Endodermal cell (in vitro differentiated cells): ENCODE results near the gene PTPRN2. TPM values are rescaled to one million over a fixed set of nuclear protein-coding genes. Genes with fewer than 3 reads are reported as not detected.

Experiments used
- DNase-seq: peaks from one replicate; pipeline ENCODE4 v3.0.0-alpha.2; 2017
- H3K27ac ChIP-seq: 2 replicates; pipeline ENCODE4 v1.5.1; 2013; ENCODE audit warnings: mild to moderate bottlenecking, low read depth, low read length, moderate library complexity
- H3K27me3 ChIP-seq: 2 replicates; pipeline ENCODE4 v1.6.1; 2013; ENCODE audit warnings: mild to moderate bottlenecking, low read length, moderate library complexity; ENCODE audit not compliant: insufficient read depth, control insufficient read depth, poor library complexity, severe bottlenecking
- H3K36me3 ChIP-seq: 2 replicates; pipeline ENCODE4 v1.7.0; 2013; ENCODE audit warnings: mild to moderate bottlenecking, low read length, moderate library complexity; ENCODE audit not compliant: control insufficient read depth, insufficient read depth
- H3K4me1 ChIP-seq: one replicate; pipeline ENCODE4 v1.7.0; 2013; ENCODE audit warnings: low read length; ENCODE audit not compliant: control insufficient read depth, insufficient read depth
- H3K4me3 ChIP-seq: 2 replicates; pipeline ENCODE4 v1.5.1; 2013; ENCODE audit warnings: mild to moderate bottlenecking, low read length, moderate library complexity
- H3K9ac ChIP-seq: 2 replicates; pipeline ENCODE4 v1.6.1; 2013; ENCODE audit warnings: mild to moderate bottlenecking, low read length, moderate library complexity; ENCODE audit not compliant: poor library complexity, severe bottlenecking; ENCODE audit errors: extremely low read depth
- H3K9me3 ChIP-seq: 2 replicates; pipeline ENCODE4 v1.6.1; 2013; ENCODE audit warnings: mild to moderate bottlenecking, low read length, moderate library complexity; ENCODE audit not compliant: control insufficient read depth
- H3K27ac Mint-ChIP-seq: 2 replicates; pipeline ENCODE4 v1.8.0; 2020; ENCODE audit warnings: mixed read lengths
- H3K27me3 Mint-ChIP-seq: 2 replicates; pipeline ENCODE4 v1.8.0; 2021; ENCODE audit warnings: mild to moderate bottlenecking, mixed read lengths; ENCODE audit not compliant: insufficient read depth
- H3K36me3 Mint-ChIP-seq: 2 replicates; pipeline ENCODE4 v1.8.0; 2020; ENCODE audit warnings: low read depth, mixed read lengths
- H3K4me1 Mint-ChIP-seq: 2 replicates; pipeline ENCODE4 v1.8.0; 2020; ENCODE audit warnings: mixed read lengths
- H3K4me3 Mint-ChIP-seq: 2 replicates; pipeline ENCODE4 v1.8.0; 2020; ENCODE audit warnings: mild to moderate bottlenecking, moderate library complexity, mixed read lengths
- H3K9me3 Mint-ChIP-seq: 2 replicates; pipeline ENCODE4 v1.8.0; 2020; ENCODE audit warnings: mild to moderate bottlenecking, mixed read lengths
- CTCF ChIP-seq: fragments of 200-600 bp; sonication (generic); conservative IDR thresholded peaks from 2 replicates; pipeline ENCODE4 v1.5.0; 2021; ENCODE audit warnings: antibody characterized with exemption, mild to moderate bottlenecking
- WGBS, 2 experiments: methylation state at CpG; one replicate each; pipeline versions ENCODE4 v1.1.5 to v1.1.7; 2013; ENCODE audit warnings: missing lambda C conversion rate in 2 of 2, mixed read lengths in 1 of 2; ENCODE audit not compliant: insufficient coverage in 1 of 2, insufficient read length in 1 of 2; 5-methylcytosine and 5-hydroxymethylcytosine counted together
- total RNA-seq, 2 donors: library from RNA; stranded (reverse); fragmentation: NEBNext Ultra II Directional in 1 of 2; extraction: Animal tissue kit (Norgen Biotek cat#: 25700) in 1 of 2; gene quantifications; 2 replicates in 1 of 2; 3 replicates in 1 of 2; pipeline ENCODE4 v1.2.1, GENCODE V29; 2021

Gene PTPRN2
- total RNA-seq, 2 donors from 2014 or later: 0.69 to 1.2 TPM

- H3K36me3 Mint-ChIP-seq: no peaks in the 10 kb centered on the region
- no peak overlapping the region for H3K9ac ChIP-seq
- H3K4me3 ChIP-seq: peak overlapping the region; percentile 29
- 79 to 80% methylated on average over 1 of the region's 1 CpG for WGBS, 2 experiments
- no peaks in the 10 kb centered on the region for H3K4me1 ChIP-seq
- H3K36me3 ChIP-seq: no peaks in the 10 kb centered on the region
- H3K4me1 Mint-ChIP-seq: peaks cover 8% of the 10 kb centered on the region
- no peak overlapping the region for H3K27ac Mint-ChIP-seq
- no peak for DNase-seq
- TF ChIP-seq CTCF: no peak
- peaks cover 73% of the 10 kb centered on the region for H3K9me3 ChIP-seq
- H3K9me3 Mint-ChIP-seq: peaks cover 32% of the 10 kb centered on the region
- H3K27me3 Mint-ChIP-seq: peaks cover 3% of the 10 kb centered on the region
- H3K4me3 Mint-ChIP-seq: no peak overlapping the region
- H3K27me3 ChIP-seq: no peaks in the 10 kb centered on the region
- H3K27ac ChIP-seq: no peak overlapping the region
Measured at GRCh38 chr7:157764946-157765537, 822.6 kb downstream of the PTPRN2 start.

- no peaks in the 10 kb centered on the region for H3K27me3 ChIP-seq
- H3K4me1 Mint-ChIP-seq: peaks cover 4% of the 10 kb centered on the region
- no peaks in the 10 kb centered on the region for H3K36me3 Mint-ChIP-seq
- WGBS, 2 experiments: 73 to 78% methylated on average over 4 to 6 of the region's 6 CpGs
- H3K9ac ChIP-seq: no peak overlapping the region
- H3K4me1 ChIP-seq: no peaks in the 10 kb centered on the region
- peaks cover 32% of the 10 kb centered on the region for H3K9me3 Mint-ChIP-seq
- no peak overlapping the region for H3K4me3 ChIP-seq
- H3K27me3 Mint-ChIP-seq: peaks cover 3% of the 10 kb centered on the region
- no peak overlapping the region for H3K27ac ChIP-seq
- H3K36me3 ChIP-seq: no peaks in the 10 kb centered on the region
- H3K27ac Mint-ChIP-seq: no peak overlapping the region
- DNase-seq: no peak
- no peak overlapping the region for H3K4me3 Mint-ChIP-seq
- TF ChIP-seq CTCF: no peak
- peaks cover 75% of the 10 kb centered on the region for H3K9me3 ChIP-seq
Measured at GRCh38 chr7:157764193-157764592, 823.4 kb downstream of the PTPRN2 start.

GRCh38 chr7:157763279-157764000 lies 824.2 kb downstream of the PTPRN2 start:
- 68 to 77% methylated on average over 8 to 14 of the region's 14 CpGs for WGBS, 2 experiments
- no peak overlapping the region for H3K4me3 ChIP-seq
- peaks cover 32% of the 10 kb centered on the region for H3K9me3 Mint-ChIP-seq

More at GRCh38 chr7:157763279-157764000, 824.2 kb downstream of the PTPRN2 start:
- Histone ChIP-seq H3K36me3 (no peaks in the 10 kb centered on the region), H3K27me3 (no peaks in the 10 kb centered on the region), H3K4me1 (no peaks in the 10 kb centered on the region), H3K27ac (no peak overlapping the region), H3K9ac (no peak overlapping the region), H3K9me3 (peaks cover 75% of the 10 kb centered on the region)
- H3K27ac Mint-ChIP-seq: no peak overlapping the region
- DNase-seq: no peak
- H3K27me3 Mint-ChIP-seq: peaks cover 3% of the 10 kb centered on the region
- H3K36me3 Mint-ChIP-seq: no peaks in the 10 kb centered on the region
- TF ChIP-seq CTCF: no peak
- no peak overlapping the region for H3K4me3 Mint-ChIP-seq
- H3K4me1 Mint-ChIP-seq: no peaks in the 10 kb centered on the region
